Right kidney (tissue), 1 donor: Measurements from ENCODE around the gene CCDC63.
A peak's percentile ranks its signal among the peaks of the same experiment; 100 is the strongest.
"Not testable (repeated sequence)": the region's sequence is repeated elsewhere in the genome, so short reads cannot be mapped to it uniquely, and the experiment has no call there.

Experiments used
- DNase-seq: peaks from one replicate; pipeline ENCODE4 v3.0.0-alpha.2; 2016

The CCDC63 gene

DNA sequence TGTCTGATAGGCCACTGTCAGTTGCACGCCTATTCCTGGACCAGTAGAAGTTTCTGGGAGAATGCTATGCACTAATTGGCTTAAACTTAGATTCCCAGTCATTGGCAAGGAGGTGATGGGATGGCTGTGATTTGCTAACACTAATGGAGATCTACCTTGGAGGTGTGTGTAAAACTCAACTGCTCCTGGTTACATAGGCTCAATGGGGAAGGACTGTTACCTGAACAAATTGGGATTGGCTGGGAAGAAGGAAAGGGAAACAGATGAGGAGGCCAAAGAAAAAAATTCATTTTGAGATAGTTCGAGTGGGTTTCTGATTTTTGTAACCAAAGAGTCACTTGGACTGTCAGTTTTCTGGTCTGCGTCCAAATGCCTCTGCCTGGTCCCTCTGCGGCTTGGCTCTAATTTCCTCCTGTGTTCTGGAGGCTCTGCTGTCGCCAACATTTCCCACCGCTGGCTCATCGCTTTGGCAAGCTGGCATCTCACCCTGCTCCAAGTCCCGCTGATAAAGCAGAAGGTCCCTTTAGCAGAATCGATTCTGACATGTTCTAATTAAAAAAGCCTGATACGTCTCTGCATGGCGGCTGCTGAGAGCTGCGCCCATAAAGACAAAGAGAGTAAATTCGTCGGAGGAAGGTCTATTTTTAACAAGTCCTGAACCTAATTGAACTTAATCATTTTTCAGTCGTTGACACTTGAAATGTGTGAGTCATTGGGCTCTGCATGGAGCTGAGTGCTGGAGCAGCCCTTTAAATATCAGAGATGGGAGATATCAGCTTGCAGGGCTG is 2.0 kb upstream of the CCDC63 start:
- no peak for DNase-seq

DNA sequence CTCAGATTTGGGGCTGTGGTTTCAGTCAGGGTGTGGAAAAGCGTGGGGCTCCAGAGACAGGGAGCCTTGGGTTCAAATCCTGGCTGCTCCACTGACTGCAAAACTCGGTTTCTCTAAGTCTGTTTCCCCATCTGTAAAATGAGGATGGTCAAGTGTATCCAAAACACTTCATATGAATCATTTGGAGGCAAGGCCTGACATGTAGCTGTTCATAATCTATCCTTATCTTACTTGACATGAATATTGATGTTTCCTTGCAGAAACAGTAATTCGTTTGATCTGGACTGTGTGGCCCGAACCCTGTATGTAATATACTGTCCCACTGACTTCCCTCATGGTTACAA is 1.5 kb upstream of the CCDC63 start:
- no peak for DNase-seq

GRCh38 chr12:110848314-110848923 is 1.6 kb downstream of the CCDC63 start:
- no peak for DNase-seq

DNA sequence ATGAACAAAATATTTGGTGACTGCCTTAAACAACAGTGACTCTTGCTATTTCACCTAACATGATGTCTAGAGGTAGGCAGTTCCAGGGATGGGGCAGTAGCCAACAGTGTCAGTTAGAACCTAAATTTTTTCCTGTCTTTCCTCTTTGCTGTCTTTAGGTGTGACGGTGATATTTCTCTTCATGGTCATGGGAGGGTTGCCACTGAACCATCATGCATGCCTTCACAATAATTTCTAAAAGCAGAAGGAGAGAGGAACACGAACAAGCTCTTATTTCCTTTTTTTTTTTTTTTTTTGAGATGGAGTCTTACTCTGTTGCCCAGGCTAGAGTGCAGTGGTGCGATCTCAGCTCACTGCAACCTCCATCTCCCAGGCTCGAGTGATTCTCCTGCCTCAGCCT is 2.4 kb downstream of the CCDC63 start:
- no peak for DNase-seq

DNA sequence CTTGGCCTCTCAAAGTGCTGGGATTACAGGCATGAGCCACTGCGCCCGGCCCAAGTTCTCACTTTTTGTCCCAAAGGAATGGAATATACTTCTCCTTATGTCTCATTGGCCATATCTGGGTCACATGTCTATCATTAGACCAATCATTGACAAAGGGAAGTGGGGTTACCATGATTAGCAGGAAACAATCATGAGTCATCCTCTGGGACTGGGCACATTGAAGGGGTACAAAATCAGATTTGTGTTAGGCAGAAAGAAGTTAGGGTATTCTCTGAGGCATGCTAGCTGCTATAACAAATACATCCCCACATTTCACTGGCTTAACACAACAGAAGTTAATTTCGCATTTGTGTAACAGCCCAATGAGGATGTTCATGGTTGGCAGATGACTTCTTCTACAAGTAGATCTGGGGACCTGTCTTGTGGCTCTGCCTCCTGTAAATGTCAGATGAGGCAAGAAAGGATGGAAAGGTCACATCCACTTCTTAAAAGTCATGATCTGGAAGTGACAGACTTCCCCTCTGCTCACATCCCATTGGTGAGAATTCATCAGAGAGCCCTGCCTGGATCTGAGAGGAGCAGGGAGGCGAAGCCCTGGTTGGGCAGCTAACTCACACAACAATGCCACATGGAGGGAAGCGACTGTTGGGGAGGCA is 3.1 kb downstream of the CCDC63 start:
- DNase-seq: no peak

DNA sequence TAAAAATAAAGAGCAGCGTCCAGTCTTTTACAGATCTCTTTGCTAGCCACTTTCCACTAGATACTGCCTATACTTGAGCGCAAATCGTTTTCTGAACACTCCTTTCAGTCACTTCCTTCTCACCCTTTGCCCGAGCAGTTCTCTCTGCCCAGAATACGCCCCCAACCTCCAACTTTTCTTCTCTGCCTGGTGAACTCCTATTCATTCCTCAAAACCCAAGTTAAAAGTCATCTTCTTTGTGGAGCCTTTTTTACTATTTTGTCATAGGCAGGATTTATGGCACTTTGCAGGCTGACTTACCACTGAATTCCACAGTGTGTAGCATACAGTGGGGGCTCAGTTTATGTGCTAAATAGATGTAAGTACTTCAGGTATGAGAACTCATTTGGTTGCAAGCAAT is 4.0 kb downstream of the CCDC63 start:
- DNase-seq: no peak

GRCh38 chr12:110853836-110854235 is 7.0 kb downstream of the CCDC63 start:
- no peak for DNase-seq

DNA sequence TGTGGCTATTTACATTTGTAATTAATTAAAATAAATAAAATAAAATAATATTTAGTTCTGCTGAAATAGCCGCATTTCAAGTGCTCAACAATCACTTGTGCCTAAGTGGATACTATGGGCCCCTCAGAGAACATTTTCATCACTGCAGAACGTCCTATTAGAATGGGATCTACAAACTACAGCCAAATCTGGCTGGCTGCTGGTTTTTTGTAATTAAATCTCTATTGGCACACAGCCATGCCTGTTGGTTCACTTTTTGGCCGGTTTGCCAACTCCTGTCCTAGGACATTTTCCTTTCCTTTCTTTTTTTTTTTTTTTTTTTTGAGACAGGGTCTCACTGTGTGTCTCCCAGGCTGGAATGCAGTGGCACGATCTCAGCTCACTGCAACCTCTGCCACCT is 9.8 kb downstream of the CCDC63 start:
- no peak for DNase-seq

DNA sequence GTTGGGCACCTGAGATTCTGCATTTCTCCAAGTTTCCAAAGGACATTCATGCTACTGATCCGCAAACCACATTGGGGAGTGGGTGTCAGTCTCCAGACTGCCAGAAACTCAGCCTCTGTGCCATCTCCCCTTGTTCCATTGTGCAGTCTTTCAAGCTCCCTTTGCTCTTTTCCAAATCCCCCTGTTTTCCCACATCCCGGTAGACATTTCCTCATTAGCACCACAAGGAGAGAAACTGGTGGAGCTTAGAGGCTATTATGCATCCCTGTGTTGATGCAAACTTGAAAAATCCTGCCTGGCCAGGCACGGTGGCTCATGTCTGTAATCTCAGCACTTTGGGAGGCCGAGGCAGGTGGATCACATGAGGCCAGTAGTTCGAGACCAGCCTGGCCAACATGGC is 10.7 kb downstream of the CCDC63 start:
- no peak for DNase-seq

DNA sequence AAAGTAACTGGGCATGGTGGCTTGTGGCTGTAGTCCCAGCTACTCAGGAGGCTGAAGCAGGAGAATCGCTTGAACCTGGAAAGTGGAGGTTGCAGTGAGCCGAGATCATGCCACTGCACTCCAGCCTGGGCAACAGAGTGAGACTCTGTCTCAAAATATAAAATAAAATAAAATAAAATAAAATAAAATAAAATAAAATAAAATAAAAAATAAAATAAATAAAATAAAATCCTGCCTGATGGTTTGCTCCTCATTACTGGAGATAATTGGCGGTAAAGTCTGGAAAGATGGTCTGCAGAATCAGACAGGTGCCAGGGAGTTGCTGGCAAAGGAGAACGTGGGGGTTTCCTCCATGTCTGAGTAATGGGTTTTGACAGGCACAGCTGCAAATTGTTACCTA is 11.2 kb downstream of the CCDC63 start:
- not testable (repeated sequence) for DNase-seq

DNA sequence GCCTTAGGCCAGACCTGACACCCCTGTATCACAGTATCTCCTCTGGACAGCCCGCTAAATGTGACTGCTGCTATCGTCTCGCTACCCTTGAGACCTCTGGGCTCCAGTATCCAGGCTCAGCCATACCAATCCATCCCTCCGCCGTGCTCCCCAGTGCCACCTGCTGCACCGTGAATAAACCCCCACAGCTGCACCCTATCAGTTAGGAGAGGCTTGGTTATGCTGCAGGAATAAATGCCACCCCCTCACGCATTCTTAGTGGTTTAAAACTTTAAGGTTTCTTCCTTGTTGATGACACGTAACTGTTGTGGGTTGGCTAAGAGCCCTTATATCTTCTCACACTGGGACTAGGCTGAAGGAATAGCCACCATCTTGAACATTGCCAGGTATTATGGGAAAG is 12.1 kb downstream of the CCDC63 start:
- no peak for DNase-seq

- peak; percentile 13 for DNase-seq
Observed at GRCh38 chr12:110860833-110861296, 14.1 kb downstream of the CCDC63 start.

DNA sequence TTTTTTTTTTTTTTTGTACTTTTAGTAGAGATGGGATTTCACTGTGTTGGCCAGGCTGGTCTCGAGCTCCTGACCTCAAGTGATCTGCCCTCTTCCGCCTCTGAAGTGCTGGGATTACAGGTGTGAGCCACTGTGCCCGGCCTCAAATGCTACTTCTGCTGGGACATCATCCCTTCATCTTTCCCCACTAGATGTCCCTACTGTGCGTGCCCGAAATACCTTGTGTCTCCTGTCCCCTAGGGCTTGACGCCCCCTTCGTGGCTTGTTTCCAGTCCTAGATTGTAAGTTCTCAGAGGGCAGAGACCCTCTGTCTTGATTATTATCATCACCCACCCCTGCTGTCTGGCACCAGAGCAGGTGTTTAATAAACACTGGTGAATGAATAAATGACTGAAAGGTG is 14.9 kb downstream of the CCDC63 start:
- no peak for DNase-seq

DNA sequence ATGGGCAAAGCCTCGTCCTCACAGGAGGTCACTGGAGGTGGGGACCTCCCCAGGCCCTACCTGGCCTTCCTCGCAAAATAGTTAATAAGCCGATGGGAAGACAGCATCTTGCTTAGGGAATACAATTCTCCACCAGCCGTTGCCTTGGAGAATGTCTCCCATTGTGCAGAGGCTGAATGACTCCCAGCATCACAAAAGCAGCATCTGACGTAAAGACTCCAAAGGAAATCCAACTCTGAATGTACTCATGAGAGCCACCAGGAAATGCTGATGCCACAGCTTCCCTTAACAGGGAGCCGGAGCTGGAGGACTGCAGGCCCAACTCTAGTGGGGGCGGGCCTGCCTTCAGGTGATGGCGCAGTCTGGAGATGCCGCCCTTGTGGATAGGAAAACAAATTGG is 15.5 kb downstream of the CCDC63 start:
- DNase-seq: no peak

DNA sequence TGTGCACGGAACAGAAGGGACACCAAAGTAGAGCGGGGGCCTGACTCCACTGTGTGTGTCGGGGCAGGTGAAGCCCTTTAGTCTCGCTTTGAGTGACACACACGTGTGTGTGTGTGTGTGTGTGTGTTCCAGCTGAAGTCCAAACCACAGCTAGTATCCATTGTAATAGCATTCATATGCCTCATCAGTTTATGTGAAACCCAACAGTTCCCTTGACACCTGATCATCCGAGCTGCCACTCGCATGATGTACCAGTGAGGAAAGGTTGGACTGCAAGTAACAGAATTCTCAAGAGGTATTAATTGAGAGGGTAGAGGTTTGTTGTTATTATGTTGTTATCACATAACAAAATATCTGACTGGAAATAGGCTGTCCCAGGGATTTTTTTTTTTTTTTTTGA is 16.4 kb downstream of the CCDC63 start:
- DNase-seq: no peak

DNA sequence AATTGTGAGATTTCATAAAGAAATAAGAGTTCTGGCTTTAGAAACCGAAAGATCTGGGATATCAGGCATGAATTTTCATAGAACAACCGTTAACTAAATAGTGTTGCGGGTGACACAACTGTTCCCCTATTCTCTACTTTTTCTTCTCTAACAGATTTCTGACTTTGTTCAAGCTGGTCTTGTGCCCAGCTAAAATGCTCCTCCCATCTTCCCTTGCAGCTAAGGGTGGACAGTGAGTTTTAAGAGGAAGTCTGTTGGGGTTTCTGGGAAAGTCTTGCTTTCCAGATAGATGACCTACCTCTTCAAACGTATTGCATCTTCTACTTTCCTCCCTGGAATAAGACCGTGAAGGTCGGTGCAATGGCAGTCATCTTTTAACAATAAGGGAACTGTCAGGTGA is 18.7 kb downstream of the CCDC63 start:
- DNase-seq: no peak

- DNase-seq: no peak
Observed at GRCh38 chr12:110869026-110869425, 22.2 kb downstream of the CCDC63 start.

- DNase-seq: no peak
Observed at GRCh38 chr12:110869803-110870202, 23.0 kb downstream of the CCDC63 start.

- no peak for DNase-seq
Observed at GRCh38 chr12:110872100-110872499, 25.3 kb downstream of the CCDC63 start.

DNA sequence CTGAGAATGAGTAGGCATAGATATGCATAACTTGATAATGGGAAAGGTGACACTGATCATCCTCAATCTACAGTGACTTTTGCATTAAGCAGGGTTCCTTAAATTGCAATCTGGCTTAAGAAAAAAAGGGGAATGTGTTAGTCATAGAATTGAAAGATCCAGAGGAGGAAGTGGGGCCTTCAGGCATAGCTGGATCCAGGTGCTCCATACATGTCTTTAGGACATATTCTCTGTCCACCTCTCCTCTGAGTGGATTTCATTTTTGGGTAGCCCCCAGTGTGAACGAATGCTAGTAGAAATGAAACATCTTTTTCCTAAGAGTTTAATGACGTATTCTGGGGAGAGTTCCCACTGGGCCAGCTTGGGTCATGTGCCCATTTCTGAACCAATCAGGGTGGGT is 27.6 kb downstream of the CCDC63 start:
- DNase-seq: no peak

- no peak for DNase-seq
Observed at GRCh38 chr12:110874781-110875180, 28.0 kb downstream of the CCDC63 start.

DNA sequence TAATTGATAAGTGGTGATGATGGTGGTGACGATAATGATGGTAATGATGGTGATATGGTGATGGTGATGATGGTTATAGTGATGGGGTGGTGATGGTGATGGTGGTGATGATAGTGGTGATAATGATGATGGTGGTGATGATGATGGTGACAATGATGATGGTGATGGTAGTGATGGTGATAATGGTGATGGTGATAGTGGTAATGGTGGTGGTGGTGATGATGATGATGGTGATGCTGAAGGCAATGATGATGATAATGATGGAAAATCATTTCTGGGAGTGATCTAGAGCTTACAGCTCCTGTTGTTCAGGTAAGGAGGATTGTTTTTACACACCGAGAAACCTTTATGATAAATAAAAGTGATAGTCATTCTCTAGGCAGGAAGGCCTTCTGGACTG is 33.9 kb downstream of the CCDC63 start:
- DNase-seq: no peak

DNA sequence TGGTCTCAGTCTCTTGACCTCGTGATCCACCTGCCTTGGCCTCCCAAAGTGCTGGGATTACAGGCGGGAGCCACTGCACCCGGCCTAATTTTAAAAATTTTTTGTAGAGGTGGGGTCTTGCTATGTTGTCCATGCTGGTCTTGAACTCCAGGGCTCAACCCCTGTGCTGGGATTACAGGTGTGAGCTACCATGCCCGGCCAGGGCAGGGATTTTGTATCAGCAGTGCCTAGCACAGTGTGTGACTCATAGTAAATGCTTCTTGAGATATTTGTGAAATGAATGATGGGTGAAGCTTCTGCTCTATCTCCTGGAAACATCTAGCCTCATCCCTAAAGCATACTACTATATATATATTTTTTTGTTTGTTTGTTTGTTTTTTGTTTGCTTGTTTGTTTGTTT is 36.5 kb downstream of the CCDC63 start:
- DNase-seq: no peak
